Measurements from ENCODE around the gene REXO4.

REXO4 gene

DNA sequence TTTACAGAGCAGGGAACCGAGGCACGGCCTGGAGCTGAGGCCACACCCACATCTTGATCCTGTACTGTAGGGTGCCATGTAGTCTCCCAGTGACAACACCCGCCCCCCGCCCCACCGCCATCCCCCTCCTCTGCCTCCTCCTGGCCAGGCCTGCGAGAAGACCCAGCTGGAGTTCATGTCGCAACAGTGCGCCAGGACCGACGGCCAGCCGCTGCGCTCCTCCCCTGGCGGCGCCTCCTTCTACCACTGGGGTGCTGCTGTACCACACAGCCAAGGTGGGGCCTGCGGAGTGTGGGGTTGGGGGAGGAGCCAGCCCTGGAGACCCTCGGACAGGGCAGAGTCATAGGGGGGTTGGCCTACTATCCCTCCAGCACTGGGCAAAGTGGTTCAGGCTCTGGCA is 18.9 kb upstream of the REXO4 start:
- Histone ChIP-seq H3K14ac (ENCODE audit: low read length) (no peak overlapping the region), H2AFZ (ENCODE audit: insufficient read depth, low read length, poor library complexity) (no peak overlapping the region), H4K8ac (ENCODE audit: low read depth, low read length) (no peak overlapping the region), H3K9me3 (ENCODE audit: insufficient read depth, low read depth, low read length) (no peaks in the 10 kb centered on the region), H2BK5ac (ENCODE audit: low read depth, low read length, poor library complexity) (no peak overlapping the region), H2BK120ac (ENCODE audit: insufficient read depth, low read length, poor library complexity) (no peak overlapping the region), H3K79me2 (ENCODE audit: control insufficient read depth, insufficient read depth, low read length, poor library complexity) (no peaks in the 10 kb centered on the region), H4K91ac (ENCODE audit: low read depth, low read length) (no peak overlapping the region), H3K36me3 (ENCODE audit: control insufficient read depth in 1 of 2, insufficient read depth in 2 of 2, low read length in 2 of 2) (no peaks in the 10 kb centered on the region), H3K27ac (ENCODE audit: low read depth, low read length) (no peak overlapping the region), H3K18ac (ENCODE audit: low read length) (no peak overlapping the region), H2BK12ac (ENCODE audit: low read length) (no peak overlapping the region), H3K9ac (ENCODE audit: low read length) (no peak overlapping the region), H3K4me1 (ENCODE audit: control insufficient read depth in 1 of 2, insufficient read depth in 2 of 2, low read length in 2 of 2) (no peaks in the 10 kb centered on the region), H3K79me1 (ENCODE audit: low read length) (no peaks in the 10 kb centered on the region), H3K4me2 (ENCODE audit: low read length) (no peak overlapping the region), H2AK5ac (ENCODE audit: low read length) (no peak overlapping the region), H3K27me3 (ENCODE audit: insufficient read depth, low read length) (no peaks in the 10 kb centered on the region), H4K12ac (ENCODE audit: low read depth, low read length) (no peak overlapping the region), H3K23ac (ENCODE audit: low read length) (no peak overlapping the region), H3K4ac (ENCODE audit: low read depth, low read length) (no peak overlapping the region), H3K4me3 (ENCODE audit: low read depth, low read length) (no peak overlapping the region)
- no CpG with 5 or more reads among the region's 16 CpGs for WGBS (ENCODE audit: extremely low coverage, insufficient coverage, insufficient read length)
- DNase-seq: no peak

DNA sequence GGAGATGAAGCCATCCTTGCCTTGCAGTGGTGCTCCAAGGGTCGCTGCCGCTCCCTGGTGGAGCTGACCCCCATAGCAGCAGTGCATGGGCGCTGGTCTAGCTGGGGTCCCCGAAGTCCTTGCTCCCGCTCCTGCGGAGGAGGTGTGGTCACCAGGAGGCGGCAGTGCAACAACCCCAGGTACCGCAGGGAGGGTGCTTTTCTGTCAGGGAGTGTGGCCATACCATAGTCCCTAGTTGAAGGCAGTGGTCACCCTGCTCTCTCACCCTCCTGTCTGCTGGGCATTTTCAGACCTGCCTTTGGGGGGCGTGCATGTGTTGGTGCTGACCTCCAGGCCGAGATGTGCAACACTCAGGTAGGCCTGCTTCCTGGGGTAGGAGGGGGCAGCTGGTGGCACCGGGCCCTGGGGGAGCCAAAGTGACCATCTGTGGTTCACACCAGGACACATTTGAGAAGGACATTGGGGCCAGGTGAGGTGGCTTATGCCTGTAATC is 15.6 kb upstream of the REXO4 start:
- Histone ChIP-seq H3K27ac (ENCODE audit: low read depth, low read length) (no peak overlapping the region), H2BK12ac (ENCODE audit: low read length) (no peak overlapping the region), H3K36me3 (ENCODE audit: control insufficient read depth in 1 of 2, insufficient read depth in 2 of 2, low read length in 2 of 2) (no peaks in the 10 kb centered on the region), H3K18ac (ENCODE audit: low read length) (no peak overlapping the region), H2AK5ac (ENCODE audit: low read length) (no peak overlapping the region), H2BK120ac (ENCODE audit: insufficient read depth, low read length, poor library complexity) (no peak overlapping the region), H3K4me3 (ENCODE audit: low read depth, low read length) (no peak overlapping the region), H4K12ac (ENCODE audit: low read depth, low read length) (no peak overlapping the region), H3K4ac (ENCODE audit: low read depth, low read length) (no peak overlapping the region), H4K91ac (ENCODE audit: low read depth, low read length) (no peak overlapping the region), H3K4me1 (ENCODE audit: control insufficient read depth in 1 of 2, insufficient read depth in 2 of 2, low read length in 2 of 2) (peaks cover 2 to 4% of the 10 kb centered on the region in 2 experiments), H3K79me2 (ENCODE audit: control insufficient read depth, insufficient read depth, low read length, poor library complexity) (no peaks in the 10 kb centered on the region), H3K9me3 (ENCODE audit: insufficient read depth, low read depth, low read length) (no peaks in the 10 kb centered on the region), H3K27me3 (ENCODE audit: insufficient read depth, low read length) (peaks cover 5% of the 10 kb centered on the region), H3K14ac (ENCODE audit: low read length) (no peak overlapping the region), H4K8ac (ENCODE audit: low read depth, low read length) (no peak overlapping the region), H3K79me1 (ENCODE audit: low read length) (no peaks in the 10 kb centered on the region), H3K23ac (ENCODE audit: low read length) (no peak overlapping the region), H3K4me2 (ENCODE audit: low read length) (no peak overlapping the region), H3K9ac (ENCODE audit: low read length) (no peak overlapping the region), H2BK5ac (ENCODE audit: low read depth, low read length, poor library complexity) (no peak overlapping the region), H2AFZ (ENCODE audit: insufficient read depth, low read length, poor library complexity) (no peak overlapping the region)
- WGBS (ENCODE audit: extremely low coverage, insufficient coverage, insufficient read length): no CpG with 5 or more reads among the region's 11 CpGs
- DNase-seq: no peak

DNA sequence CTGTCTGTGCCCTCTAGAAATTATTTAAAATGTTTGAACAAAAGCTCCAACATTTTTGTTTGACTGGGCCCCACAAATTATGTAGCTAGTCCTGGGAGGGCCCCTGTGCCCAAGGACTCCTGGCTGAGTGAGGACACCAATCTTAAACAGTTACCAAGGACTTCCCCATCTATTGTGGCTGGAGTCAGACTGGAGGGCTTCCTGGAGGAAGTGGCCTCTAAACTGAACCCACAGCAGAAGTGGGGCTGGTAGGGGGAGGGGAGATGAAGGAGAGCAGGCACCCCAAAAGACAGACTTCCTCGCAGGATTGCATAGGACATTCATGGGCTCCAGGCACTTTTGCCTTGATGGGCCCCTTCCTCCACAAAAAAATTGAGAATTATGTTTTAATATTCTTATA is 12.4 kb upstream of the REXO4 start:
- Histone ChIP-seq H3K4me3 (ENCODE audit: low read depth, low read length) (no peak overlapping the region), H2BK12ac (ENCODE audit: low read length) (no peak overlapping the region), H2BK120ac (ENCODE audit: insufficient read depth, low read length, poor library complexity) (no peak overlapping the region), H4K91ac (ENCODE audit: low read depth, low read length) (no peak overlapping the region), H3K27me3 (ENCODE audit: insufficient read depth, low read length) (peaks cover 5% of the 10 kb centered on the region), H2BK5ac (ENCODE audit: low read depth, low read length, poor library complexity) (no peak overlapping the region), H3K36me3 (ENCODE audit: control insufficient read depth in 1 of 2, insufficient read depth in 2 of 2, low read length in 2 of 2) (no peaks in the 10 kb centered on the region), H3K9me3 (ENCODE audit: insufficient read depth, low read depth, low read length) (peaks cover 6% of the 10 kb centered on the region), H3K27ac (ENCODE audit: low read depth, low read length) (no peak overlapping the region), H2AK5ac (ENCODE audit: low read length) (no peak overlapping the region), H3K4me1 (ENCODE audit: control insufficient read depth in 1 of 2, insufficient read depth in 2 of 2, low read length in 2 of 2) (peaks cover 4% of the 10 kb centered on the region in 2 experiments), H3K23ac (ENCODE audit: low read length) (no peak overlapping the region), H3K9ac (ENCODE audit: low read length) (no peak overlapping the region), H3K14ac (ENCODE audit: low read length) (no peak overlapping the region), H3K79me2 (ENCODE audit: control insufficient read depth, insufficient read depth, low read length, poor library complexity) (no peaks in the 10 kb centered on the region), H4K8ac (ENCODE audit: low read depth, low read length) (no peak overlapping the region), H3K4ac (ENCODE audit: low read depth, low read length) (no peak overlapping the region), H4K12ac (ENCODE audit: low read depth, low read length) (no peak overlapping the region), H3K18ac (ENCODE audit: low read length) (no peak overlapping the region), H3K4me2 (ENCODE audit: low read length) (no peak overlapping the region), H2AFZ (ENCODE audit: insufficient read depth, low read length, poor library complexity) (no peak overlapping the region), H3K79me1 (ENCODE audit: low read length) (no peaks in the 10 kb centered on the region)
- no CpG with 5 or more reads among the region's 1 CpG for WGBS (ENCODE audit: extremely low coverage, insufficient coverage, insufficient read length)
- DNase-seq: no peak

DNA sequence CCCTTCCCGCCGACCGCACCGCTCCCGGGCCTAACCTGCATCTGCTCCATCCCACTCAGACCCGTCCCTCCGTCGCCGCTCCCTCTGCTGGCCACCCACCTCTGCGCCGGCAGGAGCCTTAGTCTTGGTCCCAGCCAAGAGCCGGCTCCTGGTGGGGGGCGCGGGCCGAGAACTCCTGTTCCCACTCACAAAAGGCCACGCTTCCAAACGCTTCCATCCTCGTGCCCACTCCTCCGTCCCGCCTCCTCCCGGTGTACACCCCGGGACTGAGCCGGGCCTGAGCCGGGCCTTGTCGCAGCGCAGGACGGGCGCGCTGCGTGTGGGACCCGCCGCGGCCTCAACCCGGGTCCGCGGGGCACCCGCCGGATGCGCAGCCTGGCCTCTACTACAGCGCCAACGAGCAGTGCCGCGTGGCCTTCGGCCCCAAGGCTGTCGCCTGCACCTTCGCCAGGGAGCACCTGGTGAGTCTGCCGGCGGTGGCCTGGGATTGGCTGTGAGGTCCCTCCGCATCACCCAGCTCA is 11.9 kb upstream of the REXO4 start:
- Histone ChIP-seq H3K79me2 (ENCODE audit: control insufficient read depth, insufficient read depth, low read length, poor library complexity) (no peaks in the 10 kb centered on the region), H3K27me3 (ENCODE audit: insufficient read depth, low read length) (peaks cover 5% of the 10 kb centered on the region), H3K36me3 (ENCODE audit: control insufficient read depth in 1 of 2, insufficient read depth in 2 of 2, low read length in 2 of 2) (no peaks in the 10 kb centered on the region), H4K12ac (ENCODE audit: low read depth, low read length) (peak overlapping the region; percentile 46), H2AK5ac (ENCODE audit: low read length) (no peak overlapping the region), H4K91ac (ENCODE audit: low read depth, low read length) (no peak overlapping the region), H2BK12ac (ENCODE audit: low read length) (no peak overlapping the region), H2AFZ (ENCODE audit: insufficient read depth, low read length, poor library complexity) (peak overlapping the region; percentile 23), H3K4me3 (ENCODE audit: low read depth, low read length) (no peak overlapping the region), H2BK120ac (ENCODE audit: insufficient read depth, low read length, poor library complexity) (no peak overlapping the region), H2BK5ac (ENCODE audit: low read depth, low read length, poor library complexity) (no peak overlapping the region), H3K27ac (ENCODE audit: low read depth, low read length) (no peak overlapping the region), H3K9ac (ENCODE audit: low read length) (no peak overlapping the region), H3K4me2 (ENCODE audit: low read length) (peak overlapping the region; percentile 45), H3K18ac (ENCODE audit: low read length) (no peak overlapping the region), H3K14ac (ENCODE audit: low read length) (no peak overlapping the region), H3K4ac (ENCODE audit: low read depth, low read length) (no peak overlapping the region), H3K23ac (ENCODE audit: low read length) (no peak overlapping the region), H4K8ac (ENCODE audit: low read depth, low read length) (peak overlapping the region; percentile 25), H3K9me3 (ENCODE audit: insufficient read depth, low read depth, low read length) (peaks cover 6% of the 10 kb centered on the region), H3K79me1 (ENCODE audit: low read length) (no peaks in the 10 kb centered on the region), H3K4me1 (ENCODE audit: control insufficient read depth in 1 of 2, insufficient read depth in 2 of 2, low read length in 2 of 2) (peaks cover 4% of the 10 kb centered on the region in 2 experiments)
- peak in 1 of 2 donors; percentile 41 for DNase-seq
- WGBS (ENCODE audit: extremely low coverage, insufficient coverage, insufficient read length): no CpG with 5 or more reads among the region's 49 CpGs

Data from trophoblast cell (in vitro differentiated cells and primary cell).